Measurements from ENCODE around the gene HCAR2. TPM values are rescaled to one million over a fixed set of nuclear protein-coding genes. Genes with fewer than 3 reads are reported as not detected.

HCAR2 gene
- total and polyA plus RNA-seq, 2 of the 4 experiments (the other 2 are of a cell fraction), result not detected

DNA sequence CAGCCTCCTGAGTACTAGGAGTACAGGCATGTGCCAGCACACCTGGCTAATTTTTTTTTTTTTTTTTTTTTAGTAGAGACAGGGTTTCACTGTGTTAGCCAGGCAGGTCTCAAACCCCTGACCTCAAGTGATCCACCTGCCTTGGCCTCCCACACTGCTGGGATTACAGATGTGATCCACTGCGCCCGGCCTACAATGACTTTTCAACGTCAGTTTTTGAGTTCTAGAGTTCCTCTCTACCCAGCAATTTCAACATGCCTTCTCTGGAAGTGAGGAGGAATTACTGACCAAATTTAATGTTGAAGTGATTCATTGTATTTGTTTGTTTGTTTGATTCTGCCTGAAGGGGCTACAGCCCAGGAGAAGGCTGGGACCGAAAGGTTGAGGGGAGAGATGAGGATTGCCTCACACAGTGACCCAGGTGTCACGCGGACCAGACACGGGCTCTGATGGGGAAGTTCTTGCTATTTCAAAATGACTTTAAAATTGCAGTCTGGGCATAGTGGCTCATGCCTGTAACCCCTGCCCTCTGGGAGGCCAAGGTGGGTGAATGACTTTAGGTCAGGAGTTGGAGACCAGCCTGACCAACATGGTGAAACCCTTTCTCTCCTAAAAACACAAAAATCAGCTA lies 40.9 kb upstream of the HCAR2 start:
- H3K56ac ChIP-seq (ENCODE audit: extremely low read depth, insufficient read depth, low read length), result no peak overlapping the region
- H4K20me1 ChIP-seq (ENCODE audit: insufficient read depth, low read length), result no peaks in the 10 kb centered on the region
- in situ Hi-C loops (cut with MboI; ENCODE audit: low sequenced_read_pairs), result no loop called here
- H3K4me1 ChIP-seq (ENCODE audit: control insufficient read depth, insufficient read depth, low read length), result no peaks in the 10 kb centered on the region
- TF ChIP-seq MAFK (IDR thresholded peaks at IDR 0.05; ENCODE audit: low read depth, low read length) (no peak), POLR2A (IDR thresholded peaks at IDR 0.05; ENCODE audit: low read depth, low read length) (no peak), MAZ (IDR thresholded peaks at IDR 0.05; ENCODE audit: borderline replicate concordance, low read depth, low read length) (no peak), SMC3 (IDR thresholded peaks at IDR 0.05; ENCODE audit: low read depth, low read length) (no peak), CEBPB (IDR thresholded peaks at IDR 0.05; ENCODE audit: low read depth, low read length) (no peak), NFE2L2 (IDR thresholded peaks at IDR 0.05; ENCODE audit: low read depth, low read length) (no peak), RFX5 (IDR thresholded peaks at IDR 0.05; ENCODE audit: low read depth, low read length) (no peak), MXI1 (IDR thresholded peaks at IDR 0.05; ENCODE audit: borderline replicate concordance, low read depth, low read length) (no peak), RAD21 (IDR thresholded peaks at IDR 0.05; ENCODE audit: low read length) (no peak), BHLHE40 (IDR thresholded peaks at IDR 0.05; ENCODE audit: low read depth, low read length) (no peak)
- TF ChIP-seq, protein P1, sequence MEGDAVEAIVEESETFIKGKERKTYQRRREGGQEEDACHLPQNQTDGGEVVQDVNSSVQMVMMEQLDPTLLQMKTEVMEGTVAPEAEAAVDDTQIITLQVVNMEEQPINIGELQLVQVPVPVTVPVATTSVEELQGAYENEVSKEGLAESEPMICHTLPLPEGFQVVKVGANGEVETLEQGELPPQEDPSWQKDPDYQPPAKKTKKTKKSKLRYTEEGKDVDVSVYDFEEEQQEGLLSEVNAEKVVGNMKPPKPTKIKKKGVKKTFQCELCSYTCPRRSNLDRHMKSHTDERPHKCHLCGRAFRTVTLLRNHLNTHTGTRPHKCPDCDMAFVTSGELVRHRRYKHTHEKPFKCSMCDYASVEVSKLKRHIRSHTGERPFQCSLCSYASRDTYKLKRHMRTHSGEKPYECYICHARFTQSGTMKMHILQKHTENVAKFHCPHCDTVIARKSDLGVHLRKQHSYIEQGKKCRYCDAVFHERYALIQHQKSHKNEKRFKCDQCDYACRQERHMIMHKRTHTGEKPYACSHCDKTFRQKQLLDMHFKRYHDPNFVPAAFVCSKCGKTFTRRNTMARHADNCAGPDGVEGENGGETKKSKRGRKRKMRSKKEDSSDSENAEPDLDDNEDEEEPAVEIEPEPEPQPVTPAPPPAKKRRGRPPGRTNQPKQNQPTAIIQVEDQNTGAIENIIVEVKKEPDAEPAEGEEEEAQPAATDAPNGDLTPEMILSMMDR (conservative IDR thresholded peaks at IDR 0.05; ENCODE audit: low read depth, low read length), result no peak
- no peak overlapping the region for H2BK20ac ChIP-seq (ENCODE audit: low read depth, low read length)
- H3K9me3 ChIP-seq (ENCODE audit: control insufficient read depth, insufficient read depth, low read length), result peaks cover 2% of the 10 kb centered on the region; the same call in 1 of the 2 replicates
- intact Hi-C loops (cut with micrococcal nuclease), result no loop called here
- no peak overlapping the region for H4K91ac ChIP-seq (ENCODE audit: insufficient read depth, low read depth, low read length)
- H3K23ac ChIP-seq (ENCODE audit: low read depth, low read length), result no peak overlapping the region
- no peak overlapping the region for H2BK5ac ChIP-seq (ENCODE audit: low read depth, low read length, poor library complexity, severe bottlenecking)
- no CpG with 5 or more reads among the region's 7 CpGs for WGBS, 2 experiments (ENCODE audit: extremely low coverage in 2 of 2, insufficient read length in 1 of 2)
- H3K9ac ChIP-seq (ENCODE audit: low read depth, low read length), result no peak overlapping the region
- no peak overlapping the region for H2AFZ ChIP-seq (replicated peaks; ENCODE audit: low read length, poor library complexity)
- H2AK5ac ChIP-seq (ENCODE audit: low read depth, low read length), result no peak overlapping the region
- DNase-seq, result no peak
- no peak overlapping the region for H3K4me2 ChIP-seq (ENCODE audit: low read depth, low read length)
- no peak overlapping the region for H2BK15ac ChIP-seq (ENCODE audit: low read depth, low read length)
- no peak overlapping the region for H3K14ac ChIP-seq (replicated peaks; ENCODE audit: low read depth, low read length)
- H3K18ac ChIP-seq (ENCODE audit: low read depth, low read length), result no peak overlapping the region
- no peak overlapping the region for H4K8ac ChIP-seq (ENCODE audit: low read depth in 2 of 2, low read length in 2 of 2)
- no peak overlapping the region for H4K5ac ChIP-seq (ENCODE audit: low read depth, low read length)
- H3K79me1 ChIP-seq (ENCODE audit: low read depth in 1 of 2, low read length in 2 of 2), result no peaks in the 10 kb centered on the region
- no TSS peak for BruUV-seq (replicated peaks)
- dilution Hi-C loops (cut with HindIII; ENCODE audit: low sequenced_read_pairs, unreplicated experiment), result no loop called here
- CTCF ChIA-PET, result interaction anchor here (0.5 to 1.0 kb wide), 2 partner anchors 103 to 106 kb away, joined by 3 to 6 read pairs; no protein-coding TSS in a partner anchor
- no peak overlapping the region for H3K27ac ChIP-seq (ENCODE audit: insufficient read depth, low read length)
- H3K4ac ChIP-seq (ENCODE audit: low read depth, low read length), result no peak overlapping the region
- POLR2A ChIA-PET (ENCODE audit: unreplicated experiment), result no interaction called here
- no peak overlapping the region for H2AK9ac ChIP-seq (replicated peaks; ENCODE audit: low read depth, low read length, poor library complexity)
- no peak overlapping the region for H2BK120ac ChIP-seq (ENCODE audit: low read depth, low read length)
- no peak for ATAC-seq (ENCODE audit: low read depth)
- H3K27me3 ChIP-seq (ENCODE audit: control insufficient read depth, insufficient read depth, low read length), result no peaks in the 10 kb centered on the region
- H3K4me3 ChIP-seq (ENCODE audit: insufficient read depth, low read depth, low read length), result no peak overlapping the region
- H3K36me3 ChIP-seq (ENCODE audit: control insufficient read depth, insufficient read depth, low read length), result no peaks in the 10 kb centered on the region
- no peaks in the 10 kb centered on the region for H3K9me1 ChIP-seq (ENCODE audit: insufficient read depth, low read length)
